ENCODE results near the gene UTP4. TPM values are rescaled to one million over a fixed set of nuclear protein-coding genes. Genes with fewer than 3 reads are reported as not detected.

The UTP4 gene
- polyA plus RNA-seq, 1 donor from 2014 or later: 18.5 TPM

- Histone ChIP-seq H3K27ac (ENCODE audit: low read length) (no peak overlapping the region), H3K9ac (ENCODE audit: low read length) (no peak overlapping the region), H3K4me2 (ENCODE audit: low read length) (no peak overlapping the region), H3K9me3 (ENCODE audit: low read length) (no peaks in the 10 kb centered on the region), H3K36me3 (ENCODE audit: insufficient read depth, low read length) (peaks cover 13% of the 10 kb centered on the region), H3K4me3 (ENCODE audit: low read length) (no peak overlapping the region), H2AFZ (ENCODE audit: low read depth, low read length) (no peak overlapping the region), H3F3A (ENCODE audit: insufficient read depth, low read length, poor library complexity, severe bottlenecking) (no peaks in the 10 kb centered on the region), H3K27me3 (ENCODE audit: insufficient read depth, low read depth, low read length) (no peaks in the 10 kb centered on the region), H3K9me2 (ENCODE audit: insufficient read depth, low read length) (no peaks in the 10 kb centered on the region), H3K79me2 (replicated peaks; ENCODE audit: insufficient read depth, low read length) (no peaks in the 10 kb centered on the region), H4K20me1 (ENCODE audit: insufficient read depth) (no peaks in the 10 kb centered on the region)
- TF ChIP-seq MXI1 (conservative IDR thresholded peaks at IDR 0.05; ENCODE audit: poor library complexity, severe bottlenecking) (no peak), EP300 (conservative IDR thresholded peaks at IDR 0.05; ENCODE audit: poor library complexity, severe bottlenecking) (no peak), CTCF (IDR thresholded peaks at IDR 0.05; ENCODE audit: poor library complexity, severe bottlenecking) (no peak), POLR2AphosphoS5 (IDR thresholded peaks at IDR 0.05) (no peak), EZH2 (IDR thresholded peaks at IDR 0.05; ENCODE audit: borderline replicate concordance, insufficient read depth, low read length, poor library complexity, severe bottlenecking) (no peak), TAF1 (IDR thresholded peaks at IDR 0.05; ENCODE audit: low read depth) (no peak), SMC3 (conservative IDR thresholded peaks at IDR 0.05; ENCODE audit: poor library complexity) (no peak), RAD21 (conservative IDR thresholded peaks at IDR 0.05) (no peak), REST (IDR thresholded peaks at IDR 0.05; ENCODE audit: borderline replicate concordance) (no peak)
Measured at GRCh38 chr16:69165584-69165983, 33.1 kb downstream of the UTP4 start.

- no peak overlapping the region for H3K27ac ChIP-seq (ENCODE audit: low read length)
- no peak overlapping the region for H3K9ac ChIP-seq (ENCODE audit: low read length)
Measured at GRCh38 chr16:69166221-69166833, 33.9 kb downstream of the UTP4 start.

More at GRCh38 chr16:69166221-69166833, 33.9 kb downstream of the UTP4 start:
- Histone ChIP-seq H3K4me3 (ENCODE audit: low read length) (no peak overlapping the region), H3K79me2 (replicated peaks; ENCODE audit: insufficient read depth, low read length) (no peaks in the 10 kb centered on the region), H2AFZ (ENCODE audit: low read depth, low read length) (no peak overlapping the region), H3K27me3 (ENCODE audit: insufficient read depth, low read depth, low read length) (no peaks in the 10 kb centered on the region), H3K36me3 (ENCODE audit: insufficient read depth, low read length) (peaks cover 13% of the 10 kb centered on the region), H3F3A (ENCODE audit: insufficient read depth, low read length, poor library complexity, severe bottlenecking) (no peaks in the 10 kb centered on the region), H3K4me2 (ENCODE audit: low read length) (no peak overlapping the region), H3K9me3 (ENCODE audit: low read length) (no peaks in the 10 kb centered on the region), H3K9me2 (ENCODE audit: insufficient read depth, low read length) (no peaks in the 10 kb centered on the region), H4K20me1 (ENCODE audit: insufficient read depth) (no peaks in the 10 kb centered on the region)
- TF ChIP-seq SMC3 (conservative IDR thresholded peaks at IDR 0.05; ENCODE audit: poor library complexity) (no peak), RAD21 (conservative IDR thresholded peaks at IDR 0.05) (no peak), MXI1 (conservative IDR thresholded peaks at IDR 0.05; ENCODE audit: poor library complexity, severe bottlenecking) (no peak), TAF1 (IDR thresholded peaks at IDR 0.05; ENCODE audit: low read depth) (no peak), EP300 (conservative IDR thresholded peaks at IDR 0.05; ENCODE audit: poor library complexity, severe bottlenecking) (no peak), EZH2 (IDR thresholded peaks at IDR 0.05; ENCODE audit: borderline replicate concordance, insufficient read depth, low read length, poor library complexity, severe bottlenecking) (no peak), POLR2AphosphoS5 (IDR thresholded peaks at IDR 0.05) (no peak), REST (IDR thresholded peaks at IDR 0.05; ENCODE audit: borderline replicate concordance) (no peak), CTCF (IDR thresholded peaks at IDR 0.05; ENCODE audit: poor library complexity, severe bottlenecking) (no peak)
